Type B pancreatic cell (in vitro differentiated cells): Measurements from ENCODE around the gene CTRB1. TPM values are rescaled to one million over a fixed set of nuclear protein-coding genes. Genes with fewer than 3 reads are reported as not detected.
"Not testable (repeated sequence)": the region's sequence is repeated elsewhere in the genome, so short reads cannot be mapped to it uniquely, and the experiment has no call there.

Experiments
- DNase-seq: peaks from one replicate; pipeline ENCODE4 v3.0.0; 2021; ENCODE audit warnings: mixed read lengths; ENCODE audit not compliant: unreplicated experiment; ENCODE audit errors: extremely low spot score
- H3K27ac Mint-ChIP-seq: 2 replicates; pipeline ENCODE4 v1.8.0; 2021; ENCODE audit warnings: mild to moderate bottlenecking, mixed read lengths
- H3K27me3 Mint-ChIP-seq: 2 replicates; pipeline ENCODE4 v1.8.0; 2021; ENCODE audit warnings: mixed read lengths
- H3K36me3 Mint-ChIP-seq: 2 replicates; pipeline ENCODE4 v1.8.0; 2021; ENCODE audit warnings: mixed read lengths
- H3K4me1 Mint-ChIP-seq: one replicate; pipeline ENCODE4 v1.8.0; 2021; ENCODE audit warnings: mixed read lengths; ENCODE audit not compliant: unreplicated experiment
- H3K4me3 Mint-ChIP-seq: 2 replicates; pipeline ENCODE4 v1.8.0; 2021; ENCODE audit warnings: mild to moderate bottlenecking, mixed read lengths
- H3K9me3 Mint-ChIP-seq: 2 replicates; pipeline ENCODE4 v1.8.0; 2021; ENCODE audit warnings: mixed read lengths
- total RNA-seq: library from RNA; stranded (reverse); gene quantifications from 2 replicates; pipeline ENCODE4 v1.2.1, GENCODE V29; 2021; ENCODE audit warnings: low replicate concordance
- TF ChIP-seq, protein P1 (sequence below): fragments of 200-600 bp; sonication (generic); conservative IDR thresholded peaks from 2 replicates; pipeline ENCODE4 v1.5.0; 2021; ENCODE audit warnings: antibody characterized with exemption, mild to moderate bottlenecking

Gene CTRB1
- total RNA-seq, 1 donor from 2014 or later = not detected

DNA sequence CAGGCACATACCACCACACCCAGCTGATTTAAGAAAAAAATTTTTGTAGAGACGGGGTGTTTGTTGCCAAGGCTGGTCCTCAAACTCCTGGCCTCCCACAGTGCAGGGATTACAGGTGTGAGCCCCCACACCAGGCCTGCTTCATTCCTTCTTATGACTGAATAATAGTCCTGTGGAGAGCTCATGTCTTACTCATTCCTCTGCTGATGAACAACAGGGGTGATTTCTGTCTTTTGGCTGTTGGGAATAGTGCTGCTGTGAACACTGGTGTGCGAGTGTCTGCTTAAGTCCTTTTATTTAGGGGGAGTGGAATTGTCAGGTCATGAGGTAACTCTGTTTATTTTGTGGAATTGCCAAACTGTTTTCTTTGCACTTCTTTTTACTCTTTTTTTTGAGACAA is 2.7 kb upstream of the CTRB1 start:
- H3K27ac Mint-ChIP-seq = no peak overlapping the region
- no peaks in the 10 kb centered on the region for H3K27me3 Mint-ChIP-seq
- no peak overlapping the region for H3K4me3 Mint-ChIP-seq
- DNase-seq = no peak
- no peaks in the 10 kb centered on the region for H3K36me3 Mint-ChIP-seq
- H3K4me1 Mint-ChIP-seq = no peaks in the 10 kb centered on the region
- TF ChIP-seq, protein P1, sequence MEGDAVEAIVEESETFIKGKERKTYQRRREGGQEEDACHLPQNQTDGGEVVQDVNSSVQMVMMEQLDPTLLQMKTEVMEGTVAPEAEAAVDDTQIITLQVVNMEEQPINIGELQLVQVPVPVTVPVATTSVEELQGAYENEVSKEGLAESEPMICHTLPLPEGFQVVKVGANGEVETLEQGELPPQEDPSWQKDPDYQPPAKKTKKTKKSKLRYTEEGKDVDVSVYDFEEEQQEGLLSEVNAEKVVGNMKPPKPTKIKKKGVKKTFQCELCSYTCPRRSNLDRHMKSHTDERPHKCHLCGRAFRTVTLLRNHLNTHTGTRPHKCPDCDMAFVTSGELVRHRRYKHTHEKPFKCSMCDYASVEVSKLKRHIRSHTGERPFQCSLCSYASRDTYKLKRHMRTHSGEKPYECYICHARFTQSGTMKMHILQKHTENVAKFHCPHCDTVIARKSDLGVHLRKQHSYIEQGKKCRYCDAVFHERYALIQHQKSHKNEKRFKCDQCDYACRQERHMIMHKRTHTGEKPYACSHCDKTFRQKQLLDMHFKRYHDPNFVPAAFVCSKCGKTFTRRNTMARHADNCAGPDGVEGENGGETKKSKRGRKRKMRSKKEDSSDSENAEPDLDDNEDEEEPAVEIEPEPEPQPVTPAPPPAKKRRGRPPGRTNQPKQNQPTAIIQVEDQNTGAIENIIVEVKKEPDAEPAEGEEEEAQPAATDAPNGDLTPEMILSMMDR = no peak
- no peaks in the 10 kb centered on the region for H3K9me3 Mint-ChIP-seq

DNA sequence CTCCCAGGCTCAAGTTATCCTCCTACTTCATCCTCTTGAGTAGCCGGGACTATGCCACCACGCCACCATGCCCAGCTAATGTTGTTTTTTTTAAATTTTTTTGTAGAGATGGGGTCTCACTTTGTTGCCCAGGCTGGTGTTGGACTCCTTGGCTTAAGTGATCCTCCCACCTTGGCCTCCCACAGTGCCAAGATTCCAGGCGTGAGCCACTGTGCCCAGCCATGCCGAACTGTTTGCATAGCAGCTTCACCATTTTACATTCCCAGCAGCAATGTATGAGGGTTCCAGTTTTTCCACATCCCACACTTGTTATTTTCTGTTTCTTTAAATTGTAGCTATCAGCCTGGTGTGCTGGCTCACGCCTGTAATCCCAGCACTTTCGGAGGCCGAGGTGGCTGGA is 2.2 kb upstream of the CTRB1 start:
- Mint-ChIP-seq H3K27ac (no peak overlapping the region), H3K36me3 (no peaks in the 10 kb centered on the region), H3K4me1 (no peaks in the 10 kb centered on the region), H3K4me3 (no peak overlapping the region), H3K27me3 (no peaks in the 10 kb centered on the region), H3K9me3 (no peaks in the 10 kb centered on the region)
- TF ChIP-seq, protein P1 = no peak
- no peak for DNase-seq

DNA sequence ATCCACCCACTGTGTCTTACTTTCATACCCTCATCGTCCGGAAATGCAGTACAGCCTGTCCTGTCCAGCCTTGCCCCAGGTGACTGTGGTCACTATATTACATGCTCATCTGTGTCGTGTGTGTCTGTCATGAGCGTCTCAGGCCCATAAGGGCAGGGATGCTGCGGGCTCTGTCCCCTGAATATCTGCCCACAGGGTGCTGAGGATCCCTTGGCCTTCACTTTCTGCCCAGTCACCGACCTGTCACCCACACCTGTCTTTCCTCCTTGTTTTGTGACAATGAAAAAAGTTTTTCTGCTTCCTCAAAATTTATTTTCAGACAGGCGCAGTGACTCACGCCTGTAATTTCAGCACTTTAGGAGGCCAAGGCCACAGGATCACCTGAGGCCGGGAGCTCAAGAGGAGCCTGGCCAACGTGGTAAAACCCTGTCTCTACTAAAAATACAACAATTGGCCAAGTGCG is 1.4 kb upstream of the CTRB1 start:
- H3K4me3 Mint-ChIP-seq = no peak overlapping the region
- H3K9me3 Mint-ChIP-seq = no peaks in the 10 kb centered on the region
- DNase-seq = no peak
- H3K4me1 Mint-ChIP-seq = no peaks in the 10 kb centered on the region
- H3K27me3 Mint-ChIP-seq = no peaks in the 10 kb centered on the region
- H3K36me3 Mint-ChIP-seq = no peaks in the 10 kb centered on the region
- TF ChIP-seq, protein P1 = no peak
- H3K27ac Mint-ChIP-seq = no peak overlapping the region

DNA sequence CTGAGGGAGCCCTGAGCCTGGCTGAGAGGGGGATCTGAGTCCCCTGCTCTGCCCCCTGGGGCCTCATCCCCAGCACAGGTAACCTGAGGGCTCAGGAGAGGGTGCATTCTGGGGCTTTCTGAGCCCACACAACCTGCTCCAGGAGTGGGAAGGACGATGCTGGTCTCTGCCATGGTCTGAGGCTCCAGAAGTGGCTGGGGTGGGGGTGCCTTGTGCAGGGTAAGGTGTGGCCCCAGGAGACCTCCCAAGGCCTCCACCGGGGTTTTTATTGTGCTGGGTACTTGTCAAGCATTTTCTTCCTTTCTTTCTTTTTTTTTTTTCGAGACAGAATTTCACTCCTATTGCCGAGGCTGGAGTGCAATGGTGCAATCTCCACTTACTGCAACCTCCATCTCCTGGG is 300 bp downstream of the CTRB1 start:
- Mint-ChIP-seq H3K4me1 (no peaks in the 10 kb centered on the region), H3K4me3 (no peak overlapping the region), H3K27ac (no peak overlapping the region), H3K9me3 (no peaks in the 10 kb centered on the region), H3K36me3 (no peaks in the 10 kb centered on the region), H3K27me3 (no peaks in the 10 kb centered on the region)
- TF ChIP-seq, protein P1 = no peak
- no peak for DNase-seq

DNA sequence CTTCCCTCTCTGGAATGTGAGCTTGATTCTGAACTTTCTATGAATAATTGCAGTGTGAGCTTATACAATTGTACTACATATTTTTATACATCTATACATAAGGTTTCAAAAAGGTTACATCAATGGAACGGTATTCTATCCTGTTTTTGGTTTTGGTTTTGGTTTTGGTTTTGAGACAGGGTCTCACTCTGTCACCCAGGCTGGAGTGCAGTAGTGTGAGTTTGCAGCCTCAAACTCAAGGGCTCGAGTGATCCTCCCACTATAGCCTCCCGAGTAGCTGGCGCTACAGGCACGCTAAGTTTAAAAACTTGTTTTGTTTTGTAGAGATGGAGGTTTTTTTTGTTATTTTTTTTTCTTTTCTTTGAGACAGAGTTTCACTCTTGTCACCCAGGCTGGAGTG is 1.1 kb downstream of the CTRB1 start:
- TF ChIP-seq, protein P1 = no peak
- Mint-ChIP-seq H3K36me3 (no peaks in the 10 kb centered on the region), H3K27me3 (no peaks in the 10 kb centered on the region), H3K4me3 (no peak overlapping the region), H3K9me3 (no peaks in the 10 kb centered on the region), H3K4me1 (no peaks in the 10 kb centered on the region), H3K27ac (no peak overlapping the region)
- no peak for DNase-seq

DNA sequence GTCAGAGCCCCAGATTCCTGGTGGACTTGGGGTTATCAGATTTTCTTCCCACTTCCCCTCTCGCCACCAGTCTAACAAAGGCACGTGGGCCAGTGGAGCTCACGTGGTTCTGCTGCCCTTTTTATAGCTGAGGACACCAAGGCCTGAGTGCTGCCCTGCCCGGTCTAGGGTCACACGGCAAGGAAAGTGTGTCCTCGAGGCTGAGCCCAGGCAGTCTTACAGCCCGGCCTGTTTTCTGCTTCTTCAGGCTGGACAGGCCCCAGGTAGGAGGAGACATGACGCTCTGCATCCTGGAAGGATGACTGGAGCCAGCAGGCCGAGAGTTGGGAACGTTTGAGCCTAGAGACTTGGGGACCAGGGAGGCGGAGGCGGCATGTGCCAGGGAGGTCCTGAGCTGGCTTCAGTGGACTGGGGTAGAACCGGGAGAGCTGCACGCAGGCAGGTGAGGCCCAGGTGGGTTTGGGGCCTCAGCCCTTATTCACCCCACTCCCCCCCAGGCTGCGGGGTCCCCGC is 3.5 kb downstream of the CTRB1 start:
- no peak for DNase-seq
- TF ChIP-seq, protein P1 = no peak
- no peaks in the 10 kb centered on the region for H3K27me3 Mint-ChIP-seq
- no peaks in the 10 kb centered on the region for H3K4me1 Mint-ChIP-seq
- H3K4me3 Mint-ChIP-seq = no peak overlapping the region
- H3K27ac Mint-ChIP-seq = no peak overlapping the region
- no peaks in the 10 kb centered on the region for H3K36me3 Mint-ChIP-seq
- H3K9me3 Mint-ChIP-seq = no peaks in the 10 kb centered on the region

DNA sequence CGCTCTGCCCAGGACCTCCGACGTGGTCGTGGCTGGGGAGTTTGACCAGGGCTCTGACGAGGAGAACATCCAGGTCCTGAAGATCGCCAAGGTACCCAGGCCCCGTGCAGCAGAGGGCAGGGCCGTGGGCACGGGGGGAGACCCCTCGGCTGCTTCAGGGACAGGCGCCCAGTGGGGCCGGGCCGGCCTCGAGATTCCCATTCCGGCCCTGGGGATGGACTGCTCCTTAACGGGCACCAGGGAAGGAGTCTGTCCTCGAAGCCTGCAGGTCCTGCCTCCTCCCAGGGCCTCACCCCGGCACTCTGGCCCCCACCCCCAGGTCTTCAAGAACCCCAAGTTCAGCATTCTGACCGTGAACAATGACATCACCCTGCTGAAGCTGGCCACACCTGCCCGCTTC is 4.3 kb downstream of the CTRB1 start:
- not testable (repeated sequence) for DNase-seq, H3K4me3 Mint-ChIP-seq, H3K4me1 Mint-ChIP-seq, H3K27me3 Mint-ChIP-seq, H3K9me3 Mint-ChIP-seq, H3K36me3 Mint-ChIP-seq, H3K27ac Mint-ChIP-seq
